Upper lobe of right lung (tissue), 1 donor: Measurements from ENCODE around the gene SLC39A5. TPM values are rescaled to one million over a fixed set of nuclear protein-coding genes. Genes with fewer than 3 reads are reported as not detected.

Source experiments
- ATAC-seq: fragments of 200-7000 bp; cut with Tn5 transposase; one replicate; pipeline ENCODE4 v1.9.1; 2020; ENCODE audit warnings: mild to moderate bottlenecking, moderate library complexity
- DNase-seq: peaks from one replicate; pipeline ENCODE4 v3.0.0-alpha.2; 2020
- H3K27ac ChIP-seq: fragments of 200-600 bp; one replicate; pipeline ENCODE4 v1.8.0; 2022
- H3K27me3 ChIP-seq: fragments of 200-600 bp; one replicate; pipeline ENCODE4 v1.8.0; 2022; ENCODE audit warnings: mild to moderate bottlenecking
- H3K36me3 ChIP-seq: fragments of 200-600 bp; one replicate; pipeline ENCODE4 v1.8.0; 2022
- H3K4me1 ChIP-seq: fragments of 200-600 bp; one replicate; pipeline ENCODE4 v1.8.0; 2022
- H3K4me3 ChIP-seq: fragments of 200-600 bp; one replicate; pipeline ENCODE4 v1.8.0; 2022; ENCODE audit warnings: mild to moderate bottlenecking
- H3K9me3 ChIP-seq: fragments of 200-600 bp; one replicate; pipeline ENCODE4 v1.8.0; 2022
- intact Hi-C: fragments of 100-400 bp; cut with DNase I; formaldehyde crosslinking; loops from one replicate; pipeline ENCODE4 v1.11.0; 2022
- total RNA-seq: library from RNA; stranded (reverse); fragmentation: NEBNext Ultra II Directional; extraction: Animal tissue kit (Norgen Biotek cat#: 25700); gene quantifications from one replicate; pipeline ENCODE4 v1.2.1, GENCODE V29; 2021
- TF ChIP-seq, protein P1 (sequence below): fragments of 200-600 bp; IDR thresholded peaks from one replicate; pipeline ENCODE4 v1.8.0; 2022; ENCODE audit warnings: antibody characterized with exemption
- donor health status: DM: no; HTN: yes; CAD: no; lungs with severe emphysema.

SLC39A5 gene
- total RNA-seq, 1 donor from 2014 or later = 0.87 TPM

DNA sequence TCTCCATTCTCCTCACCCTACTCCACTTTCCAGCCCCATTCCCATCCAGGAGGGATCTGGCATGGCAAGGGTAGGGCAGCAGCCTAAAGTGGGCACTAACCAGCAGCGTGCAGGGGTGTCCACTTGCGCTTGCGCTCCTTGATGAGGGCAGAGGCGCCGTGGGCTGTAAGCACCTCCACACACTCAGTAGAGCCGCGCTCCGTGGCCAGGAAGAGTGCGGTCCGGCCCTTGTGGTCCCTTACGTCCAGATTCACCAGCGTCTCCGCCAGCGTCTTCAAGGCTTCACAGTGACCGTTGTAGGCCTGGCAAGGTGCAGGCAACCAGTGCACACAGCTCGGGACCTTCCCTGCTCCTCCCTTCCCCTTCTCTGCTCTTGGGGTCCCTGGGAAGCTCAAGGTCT lies 18.1 kb downstream of the SLC39A5 start:
- Histone ChIP-seq H3K36me3 (peaks cover 100% of the 10 kb centered on the region), H3K27me3 (no peaks in the 10 kb centered on the region), H3K4me1 (no peaks in the 10 kb centered on the region), H3K4me3 (no peak overlapping the region), H3K9me3 (no peaks in the 10 kb centered on the region), H3K27ac (no peak overlapping the region)
- TF ChIP-seq, protein P1, sequence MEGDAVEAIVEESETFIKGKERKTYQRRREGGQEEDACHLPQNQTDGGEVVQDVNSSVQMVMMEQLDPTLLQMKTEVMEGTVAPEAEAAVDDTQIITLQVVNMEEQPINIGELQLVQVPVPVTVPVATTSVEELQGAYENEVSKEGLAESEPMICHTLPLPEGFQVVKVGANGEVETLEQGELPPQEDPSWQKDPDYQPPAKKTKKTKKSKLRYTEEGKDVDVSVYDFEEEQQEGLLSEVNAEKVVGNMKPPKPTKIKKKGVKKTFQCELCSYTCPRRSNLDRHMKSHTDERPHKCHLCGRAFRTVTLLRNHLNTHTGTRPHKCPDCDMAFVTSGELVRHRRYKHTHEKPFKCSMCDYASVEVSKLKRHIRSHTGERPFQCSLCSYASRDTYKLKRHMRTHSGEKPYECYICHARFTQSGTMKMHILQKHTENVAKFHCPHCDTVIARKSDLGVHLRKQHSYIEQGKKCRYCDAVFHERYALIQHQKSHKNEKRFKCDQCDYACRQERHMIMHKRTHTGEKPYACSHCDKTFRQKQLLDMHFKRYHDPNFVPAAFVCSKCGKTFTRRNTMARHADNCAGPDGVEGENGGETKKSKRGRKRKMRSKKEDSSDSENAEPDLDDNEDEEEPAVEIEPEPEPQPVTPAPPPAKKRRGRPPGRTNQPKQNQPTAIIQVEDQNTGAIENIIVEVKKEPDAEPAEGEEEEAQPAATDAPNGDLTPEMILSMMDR = no peak
- DNase-seq (no peak), ATAC-seq (no peak)
- intact Hi-C loops = no loop called here

DNA sequence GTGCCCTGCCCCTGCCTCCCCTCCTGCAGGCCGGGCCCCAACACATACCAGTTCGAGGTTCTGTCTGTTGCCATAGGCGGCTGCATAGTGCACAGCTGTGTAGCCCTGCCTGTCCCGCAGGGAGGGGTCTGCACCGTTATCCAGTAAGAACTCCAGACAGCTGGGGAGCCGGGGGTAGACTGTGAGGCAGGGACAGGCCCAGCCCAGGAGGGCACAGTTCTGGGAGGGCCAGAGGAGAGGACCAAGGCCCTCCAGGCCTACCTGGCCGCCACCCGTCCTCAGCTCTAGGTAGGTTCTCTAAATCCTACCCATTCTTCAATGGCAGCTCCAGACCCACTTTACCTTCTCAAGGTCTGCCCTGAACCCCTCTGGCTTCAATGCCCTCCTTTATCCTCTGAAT lies 18.9 kb downstream of the SLC39A5 start:
- ATAC-seq = no peak
- TF ChIP-seq, protein P1 = no peak

DNA sequence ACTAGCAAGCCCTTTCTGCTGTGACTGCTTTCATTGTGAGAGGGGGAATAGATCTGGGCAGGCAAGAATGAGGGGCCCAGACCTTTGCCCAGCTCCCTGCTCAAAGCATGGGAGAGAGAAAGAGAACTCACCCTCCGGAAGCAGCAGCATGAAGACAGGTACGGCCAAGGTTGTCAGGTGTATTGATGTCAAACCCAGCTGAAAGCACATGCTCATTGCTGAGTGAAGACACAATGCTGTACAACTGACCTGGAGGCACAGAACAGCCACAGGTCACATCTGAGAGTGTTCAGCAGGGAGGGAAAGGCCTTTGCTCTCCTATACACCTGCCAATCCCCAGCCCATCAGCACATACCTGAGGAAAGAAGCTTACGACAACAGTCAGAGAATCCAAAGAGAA lies 22.8 kb downstream of the SLC39A5 start:
- Histone ChIP-seq H3K36me3 (peaks cover 93% of the 10 kb centered on the region), H3K4me1 (peaks cover 12% of the 10 kb centered on the region), H3K27ac (no peak overlapping the region), H3K9me3 (no peaks in the 10 kb centered on the region), H3K27me3 (no peaks in the 10 kb centered on the region), H3K4me3 (no peak overlapping the region)
- DNase-seq (no peak), ATAC-seq (no peak)
- intact Hi-C loops = no loop called here
- TF ChIP-seq, protein P1 = no peak

More for the DNA sequence above, 18.9 kb downstream of the SLC39A5 start:
- DNase-seq = no peak
- no peaks in the 10 kb centered on the region for H3K4me1 ChIP-seq
- no peaks in the 10 kb centered on the region for H3K27me3 ChIP-seq
- H3K9me3 ChIP-seq = no peaks in the 10 kb centered on the region
- intact Hi-C loops = no loop called here
- no peak overlapping the region for H3K27ac ChIP-seq
- no peak overlapping the region for H3K4me3 ChIP-seq
- H3K36me3 ChIP-seq = peaks cover 100% of the 10 kb centered on the region

DNA sequence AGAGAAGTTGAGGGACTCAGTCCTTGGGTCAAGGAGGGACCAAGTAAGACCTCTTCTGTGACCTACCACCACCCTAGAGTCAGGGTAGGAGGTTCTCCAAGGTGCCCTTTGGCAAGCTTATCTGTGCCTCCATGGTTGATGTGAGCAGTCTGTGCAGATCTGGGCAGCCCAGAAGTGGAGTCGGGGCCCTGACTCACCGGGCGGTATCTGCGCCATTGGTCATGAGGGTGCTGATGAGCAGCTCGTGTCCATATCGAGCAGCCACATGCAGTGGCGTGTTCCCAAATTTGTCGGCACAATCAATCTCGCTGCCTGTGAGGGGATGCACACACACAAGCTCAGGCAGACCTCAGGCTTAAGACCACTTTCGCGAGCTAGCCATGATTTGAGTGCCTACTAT lies 23.2 kb downstream of the SLC39A5 start:
- intact Hi-C loops = no loop called here
- TF ChIP-seq, protein P1 = no peak
- H3K27me3 ChIP-seq = no peaks in the 10 kb centered on the region
- H3K36me3 ChIP-seq = peaks cover 89% of the 10 kb centered on the region
- no peaks in the 10 kb centered on the region for H3K9me3 ChIP-seq
- H3K27ac ChIP-seq = no peak overlapping the region
- DNase-seq = no peak
- peaks cover 12% of the 10 kb centered on the region for H3K4me1 ChIP-seq
- no peak for ATAC-seq
- H3K4me3 ChIP-seq = no peak overlapping the region

DNA sequence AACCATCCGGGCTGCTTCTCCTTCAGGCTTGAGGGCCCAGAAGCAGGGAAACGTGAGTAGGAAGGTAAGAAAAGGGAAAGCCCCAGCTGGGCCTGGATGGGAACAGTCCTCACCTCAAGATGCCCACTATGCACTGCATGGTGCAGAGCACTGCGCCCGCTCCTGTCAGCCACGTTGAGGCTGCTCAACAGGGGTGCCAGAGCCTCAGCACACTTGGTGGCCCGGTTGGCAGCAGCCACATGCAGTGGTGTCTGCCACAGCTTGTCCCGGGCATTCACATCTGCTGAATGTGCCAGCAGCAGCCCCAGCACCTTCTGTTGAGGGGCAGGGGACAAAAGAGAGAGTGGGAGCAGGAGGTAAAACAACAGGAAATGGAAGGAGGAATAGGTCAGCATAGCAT lies 25.8 kb downstream of the SLC39A5 start:
- Histone ChIP-seq H3K27me3 (no peaks in the 10 kb centered on the region), H3K4me3 (no peak overlapping the region), H3K36me3 (peaks cover 63% of the 10 kb centered on the region), H3K4me1 (peaks cover 18% of the 10 kb centered on the region), H3K9me3 (no peaks in the 10 kb centered on the region), H3K27ac (no peak overlapping the region)
- TF ChIP-seq, protein P1 = no peak
- DNase-seq = no peak
- ATAC-seq = no peak
- intact Hi-C loops = no loop called here

DNA sequence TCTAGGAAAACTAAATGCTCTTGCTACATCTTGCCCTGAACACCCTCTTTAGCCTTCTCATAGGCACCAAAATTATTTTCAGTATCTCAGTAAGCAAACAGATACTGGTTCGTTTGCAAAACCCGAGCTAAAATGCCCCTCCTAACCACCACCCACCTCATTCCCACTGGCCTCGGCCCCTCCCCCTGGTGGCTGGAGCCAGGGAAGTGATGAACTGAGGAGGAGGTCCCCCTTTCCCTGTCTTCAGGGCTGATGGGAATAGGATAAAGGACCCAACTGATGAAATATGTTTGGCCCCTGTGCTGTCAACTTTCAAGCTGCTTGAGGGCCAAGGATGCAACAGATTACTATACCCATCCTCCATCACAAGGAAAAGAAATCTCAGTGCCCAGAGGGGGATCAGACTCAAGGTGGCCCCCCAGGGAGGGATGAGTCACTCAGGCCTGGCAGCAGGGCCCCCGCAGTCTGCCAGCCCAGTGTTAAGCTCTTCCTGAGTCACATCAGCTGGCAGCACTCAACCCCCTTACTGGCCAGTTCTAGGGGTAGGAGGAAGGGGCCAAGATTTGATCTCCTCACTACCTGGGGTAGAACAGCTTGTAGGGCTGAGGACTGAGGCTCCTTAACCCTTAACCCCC lies 26.6 kb downstream of the SLC39A5 start:
- intact Hi-C loops = no loop called here
- H3K27me3 ChIP-seq = no peaks in the 10 kb centered on the region
- no peak overlapping the region for H3K4me3 ChIP-seq
- H3K36me3 ChIP-seq = peaks cover 55% of the 10 kb centered on the region
- TF ChIP-seq, protein P1 = no peak
- no peak overlapping the region for H3K27ac ChIP-seq
- ATAC-seq (no peak), DNase-seq (no peak)
- H3K9me3 ChIP-seq = no peaks in the 10 kb centered on the region
- H3K4me1 ChIP-seq = peaks cover 18% of the 10 kb centered on the region
